GM12874 (cell line): ENCODE data around the gene ZDHHC11.

Experiments
- CTCF ChIP-seq: IDR thresholded peaks from 2 replicates; pipeline ENCODE4 v1.5.1; 2011; ENCODE audit warnings: low read depth, mild to moderate bottlenecking, control low read depth, low read length, moderate library complexity; ENCODE audit not compliant: insufficient read depth

The ZDHHC11 gene

GRCh38 chr5:861442-862366, 10.9 kb upstream of the ZDHHC11 start:
- no peak for TF ChIP-seq CTCF

GRCh38 chr5:860506-861150, 9.8 kb upstream of the ZDHHC11 start:
- TF ChIP-seq CTCF, result no peak

GRCh38 chr5:859798-860296, 9.1 kb upstream of the ZDHHC11 start:
- TF ChIP-seq CTCF, result no peak

GRCh38 chr5:859391-859790, 8.6 kb upstream of the ZDHHC11 start:
- no peak for TF ChIP-seq CTCF

- TF ChIP-seq CTCF, result no peak
These were observed 7.9 kb upstream of the ZDHHC11 start for GRCh38 chr5:858726-859125.

GRCh38 chr5:856531-857425, 6.0 kb upstream of the ZDHHC11 start:
- no peak for TF ChIP-seq CTCF
